RWPE2 (cell line): Measurements from ENCODE around the gene MAPKBP1.

ENCODE experiments used
- ATAC-seq: fragments of 200-7000 bp; cut with Tn5 transposase; 3 replicates; pipeline ENCODE4 v1.9.1; 2021; ENCODE audit warnings: low read depth
- DNase-seq: peaks from one replicate; pipeline ENCODE4 v3.0.0-alpha.2; 2020; ENCODE audit warnings: low spot score
- H3K27ac ChIP-seq: fragments of 450-650 bp; 2 replicates; pipeline ENCODE4 v1.5.1; 2017; ENCODE audit warnings: mild to moderate bottlenecking; ENCODE audit not compliant: poor library complexity, severe bottlenecking
- H3K27me3 ChIP-seq: fragments of 250-450 bp; sonication (Bioruptor Pico); 2 replicates; pipeline ENCODE4 v1.5.1; 2021; ENCODE audit warnings: mild to moderate bottlenecking, moderate library complexity; ENCODE audit not compliant: insufficient read depth, poor library complexity, severe bottlenecking
- H3K36me3 ChIP-seq: fragments of 250-450 bp; sonication (Bioruptor Pico); 2 replicates; pipeline ENCODE4 v1.5.1; 2020; ENCODE audit warnings: low read depth, mild to moderate bottlenecking, moderate library complexity
- H3K4me1 ChIP-seq: fragments of 250-450 bp; sonication (Bioruptor Pico); 2 replicates; pipeline ENCODE4 v1.5.1; 2021; ENCODE audit warnings: mild to moderate bottlenecking, moderate library complexity; ENCODE audit not compliant: insufficient read depth, poor library complexity, severe bottlenecking
- H3K4me3 ChIP-seq: fragments of 250-450 bp; sonication (Bioruptor Pico); 2 replicates; pipeline ENCODE4 v1.5.1; 2021; ENCODE audit warnings: mild to moderate bottlenecking, moderate library complexity; ENCODE audit not compliant: severe bottlenecking
- H3K9me3 ChIP-seq: fragments of 250-450 bp; sonication (Bioruptor Pico); 2 replicates; pipeline ENCODE4 v1.5.1; 2021; ENCODE audit warnings: mild to moderate bottlenecking, moderate library complexity; ENCODE audit not compliant: severe bottlenecking
- TF ChIP-seq, protein P1 (sequence below): fragments of 450-650 bp; IDR thresholded peaks from one replicate; pipeline ENCODE4 v1.5.1; 2017; ENCODE audit warnings: mild to moderate bottlenecking, moderate library complexity; ENCODE audit not compliant: poor library complexity, severe bottlenecking

MAPKBP1 gene

GRCh38 chr15:41780727-41781126 is 6.4 kb downstream of the MAPKBP1 start:
- H3K27ac ChIP-seq: peak overlapping the region; percentile 81
- DNase-seq (no peak), ATAC-seq (no peak)
- H3K27me3 ChIP-seq: no peaks in the 10 kb centered on the region
- TF ChIP-seq, protein P1, sequence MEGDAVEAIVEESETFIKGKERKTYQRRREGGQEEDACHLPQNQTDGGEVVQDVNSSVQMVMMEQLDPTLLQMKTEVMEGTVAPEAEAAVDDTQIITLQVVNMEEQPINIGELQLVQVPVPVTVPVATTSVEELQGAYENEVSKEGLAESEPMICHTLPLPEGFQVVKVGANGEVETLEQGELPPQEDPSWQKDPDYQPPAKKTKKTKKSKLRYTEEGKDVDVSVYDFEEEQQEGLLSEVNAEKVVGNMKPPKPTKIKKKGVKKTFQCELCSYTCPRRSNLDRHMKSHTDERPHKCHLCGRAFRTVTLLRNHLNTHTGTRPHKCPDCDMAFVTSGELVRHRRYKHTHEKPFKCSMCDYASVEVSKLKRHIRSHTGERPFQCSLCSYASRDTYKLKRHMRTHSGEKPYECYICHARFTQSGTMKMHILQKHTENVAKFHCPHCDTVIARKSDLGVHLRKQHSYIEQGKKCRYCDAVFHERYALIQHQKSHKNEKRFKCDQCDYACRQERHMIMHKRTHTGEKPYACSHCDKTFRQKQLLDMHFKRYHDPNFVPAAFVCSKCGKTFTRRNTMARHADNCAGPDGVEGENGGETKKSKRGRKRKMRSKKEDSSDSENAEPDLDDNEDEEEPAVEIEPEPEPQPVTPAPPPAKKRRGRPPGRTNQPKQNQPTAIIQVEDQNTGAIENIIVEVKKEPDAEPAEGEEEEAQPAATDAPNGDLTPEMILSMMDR: no peak
- no peaks in the 10 kb centered on the region for H3K9me3 ChIP-seq
- H3K4me3 ChIP-seq: no peak overlapping the region
- peaks cover 66% of the 10 kb centered on the region for H3K36me3 ChIP-seq
- H3K4me1 ChIP-seq: peaks cover 47% of the 10 kb centered on the region

DNA sequence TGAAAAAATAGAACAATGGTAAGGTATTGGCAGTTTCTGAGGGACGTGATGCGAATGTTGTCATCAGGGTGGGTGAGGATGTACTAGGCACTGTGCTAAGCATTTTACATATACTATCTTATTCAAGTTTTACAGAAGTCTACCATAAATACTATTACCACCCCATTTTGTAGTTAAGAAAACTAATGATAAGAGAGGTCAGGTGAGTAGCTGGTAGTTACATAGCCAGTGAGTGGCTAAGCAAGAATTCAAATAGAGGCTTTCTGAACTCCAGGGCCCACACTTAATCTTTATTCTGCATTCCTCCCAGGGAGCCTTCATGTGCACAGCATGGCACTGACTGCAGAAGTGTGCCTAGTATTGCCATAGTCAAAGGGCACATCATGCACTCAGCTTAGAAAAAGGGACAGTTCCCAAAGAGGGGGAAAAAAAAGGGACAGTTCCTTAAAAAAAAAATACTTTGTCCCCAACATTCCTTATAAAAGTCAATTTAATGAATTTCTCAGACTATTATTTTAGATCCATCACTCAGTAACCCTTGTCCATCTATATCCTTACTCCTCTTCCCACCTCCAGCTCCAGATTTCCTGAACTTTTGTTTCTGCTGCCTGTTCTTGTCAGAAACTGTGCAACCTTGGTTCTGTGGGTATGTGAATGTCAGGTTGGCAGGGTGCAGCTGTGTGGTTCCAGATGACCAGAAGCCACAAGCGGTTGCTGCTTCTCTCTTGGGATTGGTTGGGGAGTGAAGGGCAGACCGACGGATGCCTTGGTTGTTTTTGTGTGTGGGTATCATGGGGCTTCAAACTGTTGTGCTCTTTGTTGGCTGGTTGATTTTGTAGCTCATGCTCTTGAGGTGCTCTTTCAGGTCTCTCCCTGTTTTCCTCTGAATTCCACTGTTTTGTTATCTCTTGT is 8.3 kb downstream of the MAPKBP1 start:
- no peak overlapping the region for H3K27ac ChIP-seq
- no peak for DNase-seq
- H3K4me1 ChIP-seq: peaks cover 29% of the 10 kb centered on the region
- no peaks in the 10 kb centered on the region for H3K9me3 ChIP-seq
- no peaks in the 10 kb centered on the region for H3K27me3 ChIP-seq
- no peak for ATAC-seq
- TF ChIP-seq, protein P1: no peak
- H3K36me3 ChIP-seq: peaks cover 59% of the 10 kb centered on the region
- H3K4me3 ChIP-seq: no peak overlapping the region

DNA sequence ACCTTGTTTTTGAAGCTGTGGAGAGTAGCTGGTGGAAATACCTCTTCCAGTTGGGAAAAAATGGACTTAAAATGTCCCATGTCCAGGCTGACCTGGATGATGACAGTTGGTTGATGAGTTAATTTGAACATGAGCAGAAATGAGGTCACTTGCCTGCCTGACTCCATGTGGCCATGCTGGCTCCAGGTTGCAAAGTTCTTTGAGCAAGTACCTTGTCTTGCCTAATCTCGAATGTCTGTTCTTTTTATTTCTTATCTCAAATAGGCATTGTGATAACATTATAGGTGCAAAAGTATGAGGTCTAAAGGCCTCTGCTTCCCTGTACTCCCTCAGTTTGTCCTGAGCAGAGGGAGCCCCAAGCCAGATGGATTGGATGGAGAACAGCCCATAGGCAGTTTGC is 9.0 kb downstream of the MAPKBP1 start:
- H3K4me3 ChIP-seq: no peak overlapping the region
- TF ChIP-seq, protein P1: no peak
- H3K27ac ChIP-seq: no peak overlapping the region
- H3K4me1 ChIP-seq: peaks cover 27% of the 10 kb centered on the region
- no peak for ATAC-seq
- peaks cover 54% of the 10 kb centered on the region for H3K36me3 ChIP-seq
- H3K27me3 ChIP-seq: no peaks in the 10 kb centered on the region
- no peaks in the 10 kb centered on the region for H3K9me3 ChIP-seq
- no peak for DNase-seq

- no peak overlapping the region for H3K4me3 ChIP-seq
- peak overlapping the region; percentile 90 for H3K27ac ChIP-seq
- TF ChIP-seq, protein P1: no peak
- DNase-seq (no peak), ATAC-seq (no peak)
- H3K27me3 ChIP-seq: no peaks in the 10 kb centered on the region
- no peaks in the 10 kb centered on the region for H3K9me3 ChIP-seq
- H3K4me1 ChIP-seq: peaks cover 47% of the 10 kb centered on the region
- peaks cover 30% of the 10 kb centered on the region for H3K36me3 ChIP-seq
Measured at GRCh38 chr15:41788262-41788661, 14.0 kb downstream of the MAPKBP1 start.

DNA sequence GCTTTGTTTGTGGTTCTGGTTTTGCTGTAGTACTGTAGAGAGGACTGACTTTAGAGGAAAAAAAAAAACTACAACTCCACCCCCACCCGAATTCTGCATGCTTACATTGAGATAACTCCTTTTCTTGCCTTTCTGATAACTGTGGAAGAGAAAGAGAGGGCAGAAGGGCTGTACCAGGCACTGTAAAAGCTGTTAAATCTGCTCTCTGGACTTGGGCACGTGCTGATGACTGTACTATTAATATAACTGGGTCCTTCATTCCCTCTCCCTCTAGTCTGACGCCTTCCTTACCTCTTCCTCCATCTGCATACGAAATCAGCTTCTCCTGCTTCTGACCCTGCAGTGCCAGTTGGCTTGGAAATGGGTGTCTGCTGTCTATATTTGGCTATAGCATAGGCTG is 15.0 kb downstream of the MAPKBP1 start:
- Histone ChIP-seq H3K27ac (peak overlapping the region; percentile 90), H3K36me3 (peaks cover 20% of the 10 kb centered on the region), H3K4me3 (no peak overlapping the region), H3K27me3 (no peaks in the 10 kb centered on the region), H3K4me1 (peaks cover 56% of the 10 kb centered on the region), H3K9me3 (no peaks in the 10 kb centered on the region)
- DNase-seq (no peak), ATAC-seq (no peak)
- TF ChIP-seq, protein P1: no peak
